D721Med (cell line): Measurements from ENCODE around the gene AMPD3.
A peak's percentile ranks its signal among the peaks of the same experiment; 100 is the strongest.
"Not testable (repeated sequence)": the region's sequence is repeated elsewhere in the genome, so short reads cannot be mapped to it uniquely, and the experiment has no call there.

Source experiments
- DNase-seq: peaks from one replicate; pipeline ENCODE4 v3.0.0; 2011; ENCODE audit warnings: low spot score; ENCODE audit not compliant: insufficient read length
- FAIRE-seq: peaks from 2 replicates; lab custom pipeline; 2011; peaks lifted over from hg19 to GRCh38; lab: Jason Lieb, UNC
- CTCF ChIP-seq: IDR thresholded peaks from 2 replicates; pipeline ENCODE4 v1.5.1; 2012; ENCODE audit warnings: mild to moderate bottlenecking, control low read depth; ENCODE audit not compliant: insufficient read depth; ENCODE audit errors: missing control alignments

AMPD3 gene

GRCh38 chr11:10418950-10419310 is 36.1 kb upstream of the AMPD3 start:
- DNase-seq (no peak), FAIRE-seq (no peak)
- TF ChIP-seq CTCF, result no peak

GRCh38 chr11:10426475-10426874 is 28.6 kb upstream of the AMPD3 start:
- TF ChIP-seq CTCF, result no peak
- DNase-seq (no peak), FAIRE-seq (no peak)

DNA sequence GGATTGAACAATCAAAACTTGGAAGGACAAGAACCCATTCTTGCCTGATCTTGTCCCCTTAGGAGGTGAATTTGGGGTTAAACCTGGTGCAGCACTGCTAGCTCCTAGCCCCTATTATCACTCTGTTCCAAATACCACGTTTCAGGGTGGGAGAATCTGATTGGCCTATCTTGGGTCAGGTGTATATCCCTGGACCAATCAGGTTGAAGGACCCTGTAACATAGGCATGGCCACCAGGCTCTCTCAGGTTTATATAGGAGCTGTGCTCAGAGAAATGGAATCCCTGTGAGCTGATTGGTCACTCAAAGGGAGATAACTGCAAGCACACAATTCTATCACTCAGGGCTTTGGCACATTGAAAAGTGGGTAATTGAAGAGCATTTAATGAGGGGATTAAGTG is 26.6 kb upstream of the AMPD3 start:
- FAIRE-seq, result no peak
- no peak for TF ChIP-seq CTCF
- DNase-seq, result no peak

DNA sequence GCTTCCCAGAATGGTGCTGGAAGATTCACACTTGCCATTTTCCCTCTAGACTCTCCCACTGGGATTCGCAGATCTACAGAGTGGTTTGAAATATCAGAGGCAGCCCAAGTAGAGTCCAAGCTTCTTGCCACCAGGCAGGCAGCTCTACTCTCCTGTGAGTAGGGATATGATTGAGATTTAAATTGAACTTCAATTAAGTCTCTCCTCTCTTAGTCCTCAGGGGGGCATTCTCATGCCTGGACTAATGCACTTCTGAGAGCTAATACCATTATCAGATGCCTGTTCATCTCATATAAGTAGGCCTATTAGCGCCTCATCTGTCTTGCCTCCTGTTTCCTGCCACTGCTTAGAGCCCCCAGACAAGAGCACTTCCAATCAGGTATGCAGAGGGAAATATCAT is 25.5 kb upstream of the AMPD3 start:
- DNase-seq (peak; percentile 28), FAIRE-seq (peak; percentile 89)
- no peak for TF ChIP-seq CTCF

- DNase-seq, result no peak
- no peak for FAIRE-seq
- no peak for TF ChIP-seq CTCF
These were observed 22.6 kb upstream of the AMPD3 start for GRCh38 chr11:10432493-10432892.

DNA sequence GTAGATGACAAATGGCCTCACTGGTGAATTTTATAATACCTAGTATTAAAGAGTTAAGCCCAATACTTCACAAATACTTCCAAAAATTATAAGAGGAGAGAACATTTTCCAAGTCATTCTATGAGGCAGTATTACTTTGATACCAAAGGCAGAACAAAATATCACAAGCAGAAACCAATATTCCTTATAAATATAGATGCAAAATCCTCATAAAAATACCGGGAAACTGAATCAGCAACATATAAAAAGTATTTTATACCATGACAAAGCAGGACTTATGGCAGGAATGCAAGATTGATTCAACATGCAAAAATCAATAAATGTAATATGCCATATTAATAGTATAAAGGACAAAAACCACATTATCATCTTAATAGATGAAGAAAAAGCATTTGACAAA is 22.1 kb upstream of the AMPD3 start:
- TF ChIP-seq CTCF, result no peak
- DNase-seq (no peak), FAIRE-seq (no peak)

DNA sequence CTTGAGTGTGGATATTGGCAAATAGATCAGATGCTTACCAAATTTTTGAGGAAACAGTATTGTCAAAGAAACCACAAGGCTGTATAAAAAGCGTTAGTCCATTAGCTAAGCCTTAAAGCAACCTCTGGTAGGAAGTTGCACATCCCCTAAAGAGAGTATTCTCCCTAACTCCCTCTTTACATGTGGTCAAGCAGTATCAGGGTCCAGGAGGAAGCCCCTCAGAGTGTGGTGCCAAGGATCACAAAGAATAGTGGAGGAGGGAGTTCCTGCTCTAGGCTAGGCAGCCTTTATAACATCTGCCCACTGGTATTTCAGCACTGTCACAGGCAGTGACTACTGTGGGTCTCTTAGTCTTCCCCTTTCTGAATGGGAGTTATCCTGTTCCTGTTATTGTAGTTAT is 18.8 kb upstream of the AMPD3 start:
- DNase-seq (no peak), FAIRE-seq (no peak)
- TF ChIP-seq CTCF, result no peak

DNA sequence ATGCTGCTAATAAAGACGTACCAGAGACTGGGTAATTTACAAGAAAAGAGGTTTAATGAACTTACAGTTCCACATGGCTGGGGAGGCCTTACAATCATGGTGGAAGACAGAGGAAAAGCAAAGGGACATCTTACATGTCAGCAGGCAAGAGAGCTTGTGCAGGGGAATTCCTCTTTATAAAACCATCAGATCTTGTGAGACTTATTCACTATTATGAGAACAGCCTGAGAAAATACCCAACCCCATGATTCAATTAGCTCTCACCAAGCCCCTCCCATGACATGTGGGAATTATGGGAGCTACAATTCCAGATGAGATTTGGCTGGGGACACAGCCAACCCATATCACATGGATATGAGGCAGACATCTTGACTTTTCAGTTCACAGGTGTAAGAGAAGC is 18.4 kb upstream of the AMPD3 start:
- not testable (repeated sequence) for FAIRE-seq, DNase-seq
